Measurements from ENCODE around the gene SLC45A1.

- peak; percentile 72 for TF ChIP-seq POLR2A (IDR thresholded peaks at IDR 0.05)
- TF ChIP-seq CTCF (IDR thresholded peaks at IDR 0.05) = peak in 2 of 3 donors; percentile 12 to 13
These were observed at the start of gene SLC45A1 for GRCh38 chr1:8317647-8318381.
